Astrocyte of the cerebellum (primary cell): Measurements from ENCODE around the gene RFFL.
A peak's percentile ranks its signal among the peaks of the same experiment; 100 is the strongest.

ENCODE experiments used
- DNase-seq: peaks from one replicate; pipeline ENCODE4 v3.0.0-alpha.2; 2011; ENCODE audit warnings: low read depth
- H3K4me3 ChIP-seq: 2 replicates; pipeline ENCODE4 v1.5.1; 2011; ENCODE audit warnings: mild to moderate bottlenecking, low read depth, low read length, moderate library complexity
- CTCF ChIP-seq: IDR thresholded peaks from 2 replicates; pipeline ENCODE4 v1.5.1; 2012; ENCODE audit warnings: low read length, low read depth, moderate library complexity, mild to moderate bottlenecking; ENCODE audit errors: missing control alignments
- in situ Hi-C: cut with HindIII; loops from 2 replicates; pipeline ENCODE4 v1.10.0; 2017; ENCODE audit warnings: low sequenced_read_pairs

RFFL gene

GRCh38 chr17:35087731-35088355, 24.3 kb upstream of the RFFL start:
- no peak for TF ChIP-seq CTCF
- H3K4me3 ChIP-seq, result peak overlapping the region; percentile 78
- in situ Hi-C loops, result no loop called here
- DNase-seq, result no peak

- no peak for DNase-seq
- no peak for TF ChIP-seq CTCF
- H3K4me3 ChIP-seq, result no peak overlapping the region
- in situ Hi-C loops, result no loop called here
Measured at GRCh38 chr17:35086931-35087573, 23.5 kb upstream of the RFFL start.

GRCh38 chr17:35086164-35086563, 22.7 kb upstream of the RFFL start:
- in situ Hi-C loops, result no loop called here
- no peak for DNase-seq
- no peak overlapping the region for H3K4me3 ChIP-seq
- TF ChIP-seq CTCF, result no peak

GRCh38 chr17:35084987-35085386, 21.5 kb upstream of the RFFL start:
- no peak for DNase-seq
- TF ChIP-seq CTCF, result no peak
- in situ Hi-C loops, result no loop called here
- no peak overlapping the region for H3K4me3 ChIP-seq

GRCh38 chr17:35083071-35083470, 19.6 kb upstream of the RFFL start:
- in situ Hi-C loops, result no loop called here
- no peak for DNase-seq
- H3K4me3 ChIP-seq, result no peak overlapping the region
- TF ChIP-seq CTCF, result no peak

GRCh38 chr17:35082073-35082657, 18.7 kb upstream of the RFFL start:
- no peak overlapping the region for H3K4me3 ChIP-seq
- in situ Hi-C loops, result no loop called here
- peak; percentile 51 for DNase-seq
- TF ChIP-seq CTCF, result no peak
